Stimulated activated naive CD8-positive, alpha-beta T cell treated with anti-CD3 and anti-CD28 coated beads, Interleukin-15, amount 100 ng/mL, for 72 hours (primary cell): ENCODE data around the gene RNF125.
A peak's percentile ranks its signal among the peaks of the same experiment; 100 is the strongest.

ENCODE experiments used
- ATAC-seq: fragments of 150-1000 bp; cut with Tn5 transposase; 2 replicates; pipeline ENCODE4 v1.10.0; 2021; ENCODE audit warnings: mild to moderate bottlenecking, moderate library complexity
- DNase-seq, 2 donors: peaks; one replicate each; pipeline ENCODE4 v3.0.0; 2021 to 2022
- H3K27ac Mint-ChIP-seq, 2 donors: one replicate each; pipeline ENCODE4 v1.8.0; 2022; ENCODE audit warnings: mild to moderate bottlenecking in 2 of 2, mixed read lengths in 2 of 2, moderate library complexity in 2 of 2
- H3K27me3 Mint-ChIP-seq: one replicate; pipeline ENCODE4 v1.8.0; 2022; ENCODE audit warnings: mixed read lengths
- H3K4me1 Mint-ChIP-seq: one replicate; pipeline ENCODE4 v1.8.0; 2022; ENCODE audit warnings: mild to moderate bottlenecking, mixed read lengths
- H3K4me3 Mint-ChIP-seq, 2 donors: one replicate each; pipeline ENCODE4 v1.8.0; 2022; ENCODE audit warnings: mild to moderate bottlenecking in 2 of 2, mixed read lengths in 2 of 2, moderate library complexity in 1 of 2
- H3K9me3 Mint-ChIP-seq, 2 donors: one replicate each; pipeline ENCODE4 v1.8.0; 2022; ENCODE audit warnings: mixed read lengths in 2 of 2

Gene RNF125

GRCh38 chr18:32092422-32093101 lies 73.9 kb downstream of the RNF125 start:
- ATAC-seq = peak; percentile 90
- H3K27me3 Mint-ChIP-seq = no peaks in the 10 kb centered on the region
- H3K4me1 Mint-ChIP-seq = peaks cover 44% of the 10 kb centered on the region
- no peaks in the 10 kb centered on the region for H3K9me3 Mint-ChIP-seq
- peak overlapping the region; percentile 97 to 99 for H3K27ac Mint-ChIP-seq
- DNase-seq = peak; percentile 99
- H3K4me3 Mint-ChIP-seq = peak overlapping the region; percentile 90 to 99

- Mint-ChIP-seq H3K27ac (peak overlapping the region; percentile 95 to 99), H3K4me3 (peak overlapping the region; percentile 90 to 99), H3K27me3 (no peaks in the 10 kb centered on the region), H3K9me3 (no peaks in the 10 kb centered on the region), H3K4me1 (peaks cover 48% of the 10 kb centered on the region)
- ATAC-seq = peak; percentile 2
- DNase-seq = peak; percentile 45 to 53
Measured at GRCh38 chr18:32093102-32093511, 74.5 kb downstream of the RNF125 start.

GRCh38 chr18:32093523-32093922 lies 74.9 kb downstream of the RNF125 start:
- no peak for ATAC-seq
- Mint-ChIP-seq H3K4me1 (peaks cover 49% of the 10 kb centered on the region), H3K27ac (peak overlapping the region; percentile 95 to 99), H3K4me3 (peak overlapping the region; percentile 90 to 99), H3K9me3 (no peaks in the 10 kb centered on the region), H3K27me3 (no peaks in the 10 kb centered on the region)
- peak in 1 of 2 donors; percentile 26 for DNase-seq

- no peak for DNase-seq
- H3K27ac Mint-ChIP-seq = peak overlapping the region; percentile 42 to 63
- peak overlapping the region; percentile 54 to 90 for H3K4me3 Mint-ChIP-seq
- no peaks in the 10 kb centered on the region for H3K27me3 Mint-ChIP-seq
- ATAC-seq = no peak
- H3K9me3 Mint-ChIP-seq = no peaks in the 10 kb centered on the region
- peaks cover 59% of the 10 kb centered on the region for H3K4me1 Mint-ChIP-seq
Measured at GRCh38 chr18:32095192-32095899, 76.7 kb downstream of the RNF125 start.

- Mint-ChIP-seq H3K27me3 (no peaks in the 10 kb centered on the region), H3K4me3 (peak overlapping the region; percentile 54 to 90), H3K27ac (peak overlapping the region; percentile 42 to 63), H3K9me3 (no peaks in the 10 kb centered on the region), H3K4me1 (peaks cover 63% of the 10 kb centered on the region)
- DNase-seq (no peak), ATAC-seq (no peak)
Measured at GRCh38 chr18:32095900-32096229, 77.2 kb downstream of the RNF125 start.

GRCh38 chr18:32096946-32097345 lies 78.3 kb downstream of the RNF125 start:
- DNase-seq = no peak
- Mint-ChIP-seq H3K27me3 (no peaks in the 10 kb centered on the region), H3K9me3 (no peaks in the 10 kb centered on the region), H3K4me1 (peaks cover 66% of the 10 kb centered on the region), H3K27ac (peak overlapping the region; percentile 2 to 79), H3K4me3 (peak overlapping the region; percentile 54 to 90)
- no peak for ATAC-seq

- Mint-ChIP-seq H3K9me3 (no peaks in the 10 kb centered on the region), H3K4me1 (peaks cover 51% of the 10 kb centered on the region), H3K27ac (no peak overlapping the region), H3K27me3 (no peaks in the 10 kb centered on the region), H3K4me3 (no peak overlapping the region)
- ATAC-seq (no peak), DNase-seq (no peak)
Measured at GRCh38 chr18:32104516-32104915, 85.9 kb downstream of the RNF125 start.

- H3K9me3 Mint-ChIP-seq = no peaks in the 10 kb centered on the region
- peaks cover 45% of the 10 kb centered on the region for H3K4me1 Mint-ChIP-seq
- no peak overlapping the region for H3K27ac Mint-ChIP-seq
- DNase-seq (no peak), ATAC-seq (no peak)
- H3K4me3 Mint-ChIP-seq = no peak overlapping the region
- no peaks in the 10 kb centered on the region for H3K27me3 Mint-ChIP-seq
Measured at GRCh38 chr18:32110005-32110404, 91.4 kb downstream of the RNF125 start.

- ATAC-seq = no peak
- Mint-ChIP-seq H3K4me1 (peaks cover 37% of the 10 kb centered on the region), H3K27me3 (no peaks in the 10 kb centered on the region), H3K27ac (no peak overlapping the region), H3K4me3 (no peak overlapping the region), H3K9me3 (no peaks in the 10 kb centered on the region)
- DNase-seq = no peak
Measured at GRCh38 chr18:32111706-32112105, 93.1 kb downstream of the RNF125 start.

GRCh38 chr18:32112826-32113225 lies 94.2 kb downstream of the RNF125 start:
- Mint-ChIP-seq H3K9me3 (no peaks in the 10 kb centered on the region), H3K4me3 (no peak overlapping the region), H3K4me1 (peaks cover 31% of the 10 kb centered on the region), H3K27me3 (no peaks in the 10 kb centered on the region), H3K27ac (no peak overlapping the region)
- ATAC-seq (no peak), DNase-seq (no peak)

- Mint-ChIP-seq H3K4me3 (no peak overlapping the region), H3K27ac (no peak overlapping the region), H3K27me3 (no peaks in the 10 kb centered on the region), H3K4me1 (peaks cover 19% of the 10 kb centered on the region), H3K9me3 (no peaks in the 10 kb centered on the region)
- DNase-seq (no peak), ATAC-seq (no peak)
Measured at GRCh38 chr18:32114293-32114942, 95.8 kb downstream of the RNF125 start.

- Mint-ChIP-seq H3K27ac (no peak overlapping the region), H3K27me3 (no peaks in the 10 kb centered on the region), H3K4me1 (peaks cover 5% of the 10 kb centered on the region), H3K9me3 (no peaks in the 10 kb centered on the region), H3K4me3 (no peak overlapping the region)
- DNase-seq = no peak
- ATAC-seq = no peak
Measured at GRCh38 chr18:32122039-32122438, 103.4 kb downstream of the RNF125 start.
